Common myeloid progenitor, CD34-positive (primary cell): ENCODE measurements around the gene SLC35F6.
"Not testable (repeated sequence)": the region's sequence is repeated elsewhere in the genome, so short reads cannot be mapped to it uniquely, and the experiment has no call there.

Experiments used
- CTCF ChIA-PET: fragments of 350-600 bp; sonication (Branson Sonifier 250); formaldehyde crosslinking; loops from one replicate; lab custom pipeline; 2021; ENCODE audit warnings: antibody characterized with exemption; lab: Charles Lee
- POLR2A ChIA-PET: fragments of 350-600 bp; sonication (Branson Sonifier 250); formaldehyde crosslinking; loops from one replicate; lab custom pipeline; 2021; ENCODE audit warnings: antibody characterized with exemption; lab: Charles Lee
- DNase-seq, 3 donors: peaks; one replicate each; pipeline versions ENCODE4 v3.0.0 to v3.0.0-alpha.2; 2013
- H3K27ac ChIP-seq, 2 experiments: 1 replicate in 1 of 2; 2 replicates in 1 of 2; pipeline ENCODE4 v1.7.0; 2013; ENCODE audit warnings: inconsistent platforms in 2 of 2, low read length in 2 of 2, mild to moderate bottlenecking in 2 of 2, low read depth in 1 of 2, moderate library complexity in 1 of 2; ENCODE audit not compliant: severe bottlenecking in 2 of 2, insufficient read depth in 1 of 2, poor library complexity in 1 of 2
- H3K27me3 ChIP-seq, 5 experiments: replicated peaks in 2 of 5; 1 replicate in 3 of 5; 2 replicates in 2 of 5; pipeline versions ENCODE4 v1.6.1 to v1.7.0; 2013; ENCODE audit warnings: low read length in 4 of 5, mild to moderate bottlenecking in 2 of 5, moderate library complexity in 2 of 5, inconsistent platforms in 1 of 5; ENCODE audit not compliant: insufficient read depth in 5 of 5, control insufficient read depth in 4 of 5
- H3K36me3 ChIP-seq, 4 experiments: 1 replicate in 2 of 4; 2 replicates in 2 of 4; pipeline versions ENCODE4 v1.6.1 to v1.7.0; 2013; ENCODE audit warnings: low read length in 3 of 4, control low read depth in 1 of 4, mild to moderate bottlenecking in 1 of 4; ENCODE audit not compliant: control insufficient read depth in 4 of 4, insufficient read depth in 4 of 4
- H3K4me1 ChIP-seq, 4 experiments: 1 replicate in 3 of 4; 2 replicates in 1 of 4; pipeline versions ENCODE4 v1.6.1 to v1.7.1; 2013; ENCODE audit warnings: low read length in 3 of 4, mild to moderate bottlenecking in 3 of 4, control low read depth in 1 of 4, inconsistent platforms in 1 of 4, moderate library complexity in 1 of 4; ENCODE audit not compliant: control insufficient read depth in 4 of 4, insufficient read depth in 4 of 4; ENCODE audit errors: control extremely low read depth in 1 of 4
- H3K4me3 ChIP-seq, 7 experiments: 1 replicate in 4 of 7; 2 replicates in 3 of 7; pipeline versions ENCODE4 v1.5.1 to v1.7.0; 2013; ENCODE audit warnings: mild to moderate bottlenecking in 7 of 7, low read length in 6 of 7, moderate library complexity in 6 of 7, inconsistent platforms in 2 of 7, low read depth in 2 of 7, control low read depth in 1 of 7; ENCODE audit not compliant: insufficient read depth in 4 of 7, control insufficient read depth in 1 of 7; ENCODE audit errors: extremely low read depth in 1 of 7
- H3K9me3 ChIP-seq, 5 experiments: 1 replicate in 4 of 5; 2 replicates in 1 of 5; pipeline versions ENCODE4 v1.6.1 to v1.7.1; 2013; ENCODE audit warnings: low read length in 4 of 5, mild to moderate bottlenecking in 2 of 5, inconsistent platforms in 1 of 5, low read depth in 1 of 5, moderate library complexity in 1 of 5; ENCODE audit not compliant: control insufficient read depth in 4 of 5, insufficient read depth in 2 of 5; ENCODE audit errors: control extremely low read depth in 1 of 5
- WGBS: methylation state at CpG from one replicate; pipeline ENCODE4 v1.1.5; 2013; ENCODE audit not compliant: insufficient coverage; 5-methylcytosine and 5-hydroxymethylcytosine counted together

SLC35F6 gene

GRCh38 chr2:26792720-26793119 lies 28.6 kb downstream of the SLC35F6 start:
- 97% methylated on average over 3 of the region's 3 CpGs for WGBS
- H3K4me1 ChIP-seq: peaks cover 0 to 6% (median 0%) of the 10 kb centered on the region in 4 experiments
- CTCF ChIA-PET: no interaction called here
- DNase-seq: no peak
- peaks cover 6 to 65% (median 30%) of the 10 kb centered on the region in 4 experiments for H3K36me3 ChIP-seq
- H3K9me3 ChIP-seq: peaks cover 0 to 8% (median 0%) of the 10 kb centered on the region in 5 experiments
- H3K27ac ChIP-seq: no peak overlapping the region
- POLR2A ChIA-PET: no interaction called here
- H3K4me3 ChIP-seq: no peak overlapping the region
- H3K27me3 ChIP-seq: no peaks in the 10 kb centered on the region

DNA sequence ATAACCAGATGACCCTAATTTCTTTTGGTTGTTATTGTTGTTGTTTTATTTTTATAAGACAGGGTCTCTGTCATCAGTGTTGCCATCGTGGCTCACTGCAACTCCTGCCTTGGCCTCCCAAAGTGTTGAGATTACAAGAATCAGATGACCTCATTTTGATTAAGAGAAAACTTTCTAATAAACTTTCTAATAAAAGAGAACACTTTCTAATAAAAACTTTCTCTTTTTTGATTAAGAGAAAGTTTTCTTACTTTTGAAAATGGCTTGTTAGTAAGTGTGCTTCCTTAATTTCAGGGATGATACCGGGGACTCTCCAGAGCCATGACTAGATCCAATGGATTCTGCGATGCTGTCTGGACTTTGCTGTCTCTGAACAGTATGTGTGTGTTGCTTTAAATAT lies 29.4 kb downstream of the SLC35F6 start:
- H3K36me3 ChIP-seq: peaks cover 6 to 68% (median 31%) of the 10 kb centered on the region in 4 experiments
- H3K9me3 ChIP-seq: peaks cover 0 to 8% (median 0%) of the 10 kb centered on the region in 5 experiments
- POLR2A ChIA-PET: no interaction called here
- CTCF ChIA-PET: no interaction called here
- H3K4me1 ChIP-seq: no peaks in the 10 kb centered on the region
- 85% methylated on average over 2 of the region's 3 CpGs for WGBS
- H3K4me3 ChIP-seq: no peak overlapping the region
- H3K27ac ChIP-seq: no peak overlapping the region
- DNase-seq: no peak
- H3K27me3 ChIP-seq: no peaks in the 10 kb centered on the region

DNA sequence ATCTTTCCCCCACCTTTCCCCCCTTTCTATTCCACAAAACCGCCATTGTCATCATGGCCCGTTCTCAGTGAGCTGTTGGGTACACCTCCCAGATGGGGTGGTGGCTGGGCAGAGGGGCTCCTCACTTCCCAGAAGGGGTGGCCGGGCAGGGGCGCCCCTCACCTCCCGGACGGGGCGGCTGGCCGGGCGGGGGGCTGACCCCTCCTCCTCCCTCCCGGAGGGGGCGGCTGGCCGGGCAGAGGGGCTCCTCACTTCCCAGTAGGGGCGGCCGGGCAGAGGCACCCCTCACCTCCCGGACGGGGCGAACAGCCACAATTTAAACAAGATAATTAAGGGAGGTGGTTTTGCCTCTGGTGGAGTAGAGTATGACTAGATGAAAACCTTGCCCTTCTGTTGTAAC lies 31.1 kb downstream of the SLC35F6 start:
- H3K27me3 ChIP-seq, H3K4me3 ChIP-seq, H3K4me1 ChIP-seq, H3K27ac ChIP-seq, DNase-seq, H3K9me3 ChIP-seq, CTCF ChIA-PET: not testable (repeated sequence)
- POLR2A ChIA-PET: interaction anchor here (0.9 kb wide), 1 partner anchor 15 kb away, joined by 3 read pairs; no protein-coding TSS in a partner anchor
- no CpG with 5 or more reads among the region's 17 CpGs for WGBS
- peaks cover 6 to 55% (median 29%) of the 10 kb centered on the region in 4 experiments for H3K36me3 ChIP-seq

DNA sequence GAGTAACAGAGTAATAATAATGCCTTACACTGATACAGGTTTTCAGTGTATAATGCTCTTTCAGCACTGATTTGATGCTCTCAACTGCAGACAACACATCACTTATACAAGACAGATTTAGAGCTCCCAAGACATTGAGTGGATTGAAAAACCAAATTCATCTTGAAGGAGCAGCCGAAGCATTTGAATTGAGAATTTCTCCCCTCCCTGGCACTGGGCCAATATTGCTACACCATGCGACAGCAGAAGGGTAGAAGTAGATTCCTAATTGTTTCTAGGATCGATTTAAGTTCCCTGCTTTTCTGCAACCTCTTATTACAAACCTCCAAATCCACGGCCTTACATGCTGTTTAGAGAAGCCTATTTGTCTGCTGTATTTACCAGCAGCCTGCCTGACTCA lies 37.2 kb downstream of the SLC35F6 start:
- peaks cover 2 to 20% (median 9%) of the 10 kb centered on the region in 4 experiments for H3K36me3 ChIP-seq
- no peaks in the 10 kb centered on the region for H3K27me3 ChIP-seq
- no peaks in the 10 kb centered on the region for H3K9me3 ChIP-seq
- H3K4me3 ChIP-seq: no peak overlapping the region
- H3K27ac ChIP-seq: no peak overlapping the region
- H3K4me1 ChIP-seq: no peaks in the 10 kb centered on the region
- WGBS: 94% methylated on average over 2 of the region's 4 CpGs
- ChIA-PET CTCF (no interaction called here), POLR2A (no interaction called here)
- DNase-seq: no peak

DNA sequence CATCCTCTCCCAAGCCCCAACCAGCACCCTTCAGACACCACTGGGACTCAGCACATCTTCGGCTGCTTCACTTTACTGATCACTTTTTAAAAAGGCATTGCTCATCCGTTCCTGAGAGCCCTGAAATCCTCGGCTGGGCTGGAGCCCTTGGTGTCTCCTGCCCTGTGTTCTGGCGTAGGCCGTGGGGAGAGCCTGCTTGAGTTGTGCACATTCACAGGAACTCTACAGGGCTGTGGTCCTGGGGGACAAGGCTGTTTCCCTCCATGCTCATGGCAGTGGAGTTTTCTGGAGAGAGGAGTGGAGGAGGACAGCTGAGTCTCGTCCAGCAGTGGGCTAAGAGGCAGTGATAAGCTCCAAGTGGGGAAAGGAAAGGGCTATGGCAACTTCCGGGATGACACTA lies 37.7 kb downstream of the SLC35F6 start:
- DNase-seq: no peak
- Histone ChIP-seq H3K36me3 (peaks cover 2 to 17% (median 6%) of the 10 kb centered on the region in 4 experiments), H3K9me3 (no peaks in the 10 kb centered on the region), H3K4me3 (no peak overlapping the region), H3K4me1 (no peaks in the 10 kb centered on the region), H3K27ac (no peak overlapping the region), H3K27me3 (no peaks in the 10 kb centered on the region)
- ChIA-PET POLR2A (no interaction called here), CTCF (no interaction called here)
- WGBS: 97% methylated on average over 6 of the region's 7 CpGs

GRCh38 chr2:26805241-26805676 lies 41.2 kb downstream of the SLC35F6 start:
- Histone ChIP-seq H3K27me3 (no peaks in the 10 kb centered on the region), H3K4me1 (peaks cover 6 to 12% (median 8%) of the 10 kb centered on the region in 4 experiments), H3K9me3 (no peaks in the 10 kb centered on the region), H3K4me3 (no peak overlapping the region), H3K36me3 (peaks cover 0 to 6% (median 0%) of the 10 kb centered on the region in 4 experiments), H3K27ac (no peak overlapping the region)
- DNase-seq: no peak
- CTCF ChIA-PET: no interaction called here
- POLR2A ChIA-PET: no interaction called here
- WGBS: 60% methylated on average over 2 of the region's 5 CpGs

- no CpG with 5 or more reads among the region's 2 CpGs for WGBS
- Histone ChIP-seq H3K4me3 (no peak overlapping the region), H3K4me1 (peaks cover 11 to 22% (median 19%) of the 10 kb centered on the region in 4 experiments), H3K36me3 (no peaks in the 10 kb centered on the region), H3K9me3 (no peaks in the 10 kb centered on the region), H3K27me3 (no peaks in the 10 kb centered on the region), H3K27ac (no peak overlapping the region)
- ChIA-PET CTCF (no interaction called here), POLR2A (no interaction called here)
- DNase-seq: no peak
Observed at GRCh38 chr2:26807788-26808460, 43.8 kb downstream of the SLC35F6 start.
